HG02852 (cell line): ENCODE results near the gene TARM1.
"Not testable (repeated sequence)": the region's sequence is repeated elsewhere in the genome, so short reads cannot be mapped to it uniquely, and the experiment has no call there.

Experiments used
- ATAC-seq: cut with Tn5 transposase; IDR thresholded peaks from one replicate; pipeline ENCODE4 v1.9.1; 2021; ENCODE audit warnings: mild to moderate bottlenecking, moderate library complexity; ENCODE audit not compliant: unreplicated experiment

TARM1 gene

DNA sequence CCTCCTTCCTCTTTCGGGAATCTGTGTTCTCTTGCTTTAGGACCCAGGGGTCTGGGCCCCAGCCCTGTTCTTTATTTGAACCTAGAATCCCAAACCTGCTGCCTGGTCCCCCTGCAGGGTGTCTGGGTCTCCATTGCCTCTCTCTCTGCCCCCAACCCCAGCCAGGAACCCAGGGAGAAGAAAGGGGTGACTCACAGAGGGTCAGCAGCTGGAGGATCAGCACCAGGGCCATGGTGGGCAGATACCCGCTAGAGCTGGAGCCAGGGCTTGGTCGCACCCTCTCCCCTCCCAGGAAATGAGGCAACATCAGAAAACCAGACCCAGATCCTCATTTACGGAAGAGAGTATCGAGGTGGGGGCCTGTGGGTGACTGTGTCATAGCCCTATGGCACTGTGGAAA lies 19.4 kb upstream of the TARM1 start, which contains the start of gene OSCAR:
OSCAR (minus strand) TSS at position 243 of the 400 bp plus-strand sequence; CDS start at position 232, 11 bp downstream.
- ATAC-seq, result no peak

DNA sequence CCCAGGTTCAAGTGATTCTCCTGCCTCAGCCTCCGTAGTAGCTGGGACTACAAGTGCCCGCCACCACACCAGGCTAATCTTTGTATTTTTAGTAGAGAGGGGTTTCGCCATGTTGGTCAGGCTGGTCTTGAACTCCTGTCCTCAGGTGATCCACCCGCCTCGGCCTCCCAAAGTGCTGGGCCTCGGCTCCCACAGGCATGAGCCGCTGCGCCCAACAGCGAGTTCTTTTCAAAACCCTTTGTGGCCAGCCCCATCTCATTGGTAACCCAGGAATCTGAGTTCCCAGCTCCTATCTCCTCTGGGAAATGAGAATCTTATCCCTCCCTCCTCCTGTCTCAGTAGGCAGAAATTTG lies 18.7 kb upstream of the TARM1 start:
- ATAC-seq, result not testable (repeated sequence)

DNA sequence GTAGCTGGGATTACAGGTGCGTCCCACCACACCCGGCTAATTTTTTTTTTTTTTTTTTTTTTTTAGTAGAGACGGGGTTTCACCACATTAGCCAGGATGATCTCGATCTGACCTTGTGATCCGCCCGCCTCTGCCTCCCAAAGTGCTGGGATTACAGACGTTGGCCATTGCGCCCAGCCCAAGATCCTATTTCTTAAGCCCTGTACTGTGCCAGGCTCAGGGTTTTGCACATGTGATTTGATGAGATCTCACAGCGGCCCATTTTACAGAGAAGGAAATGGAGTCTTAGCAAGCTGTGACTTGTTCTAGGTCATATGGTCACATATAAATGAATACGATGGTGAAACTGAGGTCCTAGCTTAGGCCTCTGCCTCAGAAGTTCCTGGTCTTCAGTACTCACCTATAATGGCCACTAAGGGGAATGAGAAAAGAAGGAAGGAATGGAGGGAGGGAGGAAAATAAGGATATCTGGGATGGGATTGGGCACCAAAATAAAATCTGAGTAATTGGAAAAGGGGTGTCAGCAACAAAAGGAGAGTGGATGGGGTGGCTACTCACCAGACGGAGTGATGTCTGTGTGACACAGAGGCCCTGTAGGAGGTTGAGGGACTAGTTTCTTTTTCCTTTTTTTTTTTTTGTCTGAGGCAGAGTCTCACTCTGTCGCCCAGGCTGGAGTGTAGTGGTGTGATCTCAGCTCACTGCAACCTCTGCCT lies 18.2 kb upstream of the TARM1 start:
- no peak for ATAC-seq

DNA sequence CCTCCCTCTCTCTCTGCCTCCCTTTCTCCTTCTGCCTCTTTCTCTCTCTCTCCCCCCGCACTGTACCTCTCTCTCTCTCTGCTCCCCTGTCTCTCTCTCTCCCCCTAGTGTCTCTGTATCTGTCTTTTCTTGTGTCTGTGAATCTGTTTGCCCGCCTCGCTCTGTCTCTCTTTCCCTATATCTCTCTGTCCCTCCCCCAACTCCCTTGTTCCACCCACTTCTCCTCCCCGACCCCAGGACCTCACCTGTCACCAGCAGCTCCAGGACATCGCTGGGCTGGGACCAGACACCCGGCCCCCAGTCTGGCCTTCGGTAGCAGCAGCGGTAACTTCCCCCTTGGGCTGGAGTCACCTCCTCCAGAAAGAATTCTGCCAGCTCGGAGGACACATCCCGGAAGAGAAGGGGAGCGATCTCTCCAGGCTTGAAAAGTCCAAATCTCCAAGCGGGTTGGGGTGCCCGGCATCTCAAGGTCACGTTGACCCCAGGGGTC lies 15.5 kb upstream of the TARM1 start:
- ATAC-seq, result no peak

DNA sequence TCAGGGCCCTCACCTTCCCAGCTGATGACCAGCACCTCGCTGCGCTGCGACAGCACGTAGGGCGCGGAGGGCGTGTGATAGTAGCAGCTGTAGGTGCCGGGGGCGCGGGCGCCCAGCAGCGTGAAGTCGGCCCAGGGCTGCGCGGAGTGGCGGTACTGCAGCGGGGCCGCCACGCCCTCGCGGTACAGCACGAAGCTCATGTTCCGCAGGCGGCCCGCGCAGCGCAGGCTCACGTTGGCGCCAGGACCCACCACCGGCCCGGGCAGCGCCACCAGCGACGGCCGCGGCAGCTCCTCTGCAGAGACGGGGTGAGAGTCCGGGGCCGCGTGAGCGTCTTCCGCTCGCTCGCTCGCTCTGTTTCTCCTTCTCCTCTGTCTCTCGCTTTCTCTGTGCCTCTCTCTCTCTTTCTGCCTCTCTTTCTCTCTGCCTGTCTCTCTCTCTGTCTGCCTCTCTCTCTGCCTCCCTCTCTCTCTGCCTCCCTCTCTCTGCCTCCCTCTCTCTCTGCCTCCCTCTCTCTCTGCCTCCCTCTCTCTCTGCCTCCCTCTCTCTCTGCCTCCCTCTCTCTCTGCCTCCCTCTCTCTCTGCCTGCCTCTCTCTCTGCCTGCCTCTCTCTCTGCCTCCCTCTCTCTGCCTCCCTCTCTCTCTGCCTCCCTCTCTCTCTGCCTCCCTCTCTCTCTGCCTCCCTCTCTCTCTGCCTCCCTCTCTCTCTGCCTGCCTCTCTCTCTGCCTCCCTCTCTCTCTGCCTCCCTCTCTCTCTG lies 14.9 kb upstream of the TARM1 start:
- not testable (repeated sequence) for ATAC-seq

DNA sequence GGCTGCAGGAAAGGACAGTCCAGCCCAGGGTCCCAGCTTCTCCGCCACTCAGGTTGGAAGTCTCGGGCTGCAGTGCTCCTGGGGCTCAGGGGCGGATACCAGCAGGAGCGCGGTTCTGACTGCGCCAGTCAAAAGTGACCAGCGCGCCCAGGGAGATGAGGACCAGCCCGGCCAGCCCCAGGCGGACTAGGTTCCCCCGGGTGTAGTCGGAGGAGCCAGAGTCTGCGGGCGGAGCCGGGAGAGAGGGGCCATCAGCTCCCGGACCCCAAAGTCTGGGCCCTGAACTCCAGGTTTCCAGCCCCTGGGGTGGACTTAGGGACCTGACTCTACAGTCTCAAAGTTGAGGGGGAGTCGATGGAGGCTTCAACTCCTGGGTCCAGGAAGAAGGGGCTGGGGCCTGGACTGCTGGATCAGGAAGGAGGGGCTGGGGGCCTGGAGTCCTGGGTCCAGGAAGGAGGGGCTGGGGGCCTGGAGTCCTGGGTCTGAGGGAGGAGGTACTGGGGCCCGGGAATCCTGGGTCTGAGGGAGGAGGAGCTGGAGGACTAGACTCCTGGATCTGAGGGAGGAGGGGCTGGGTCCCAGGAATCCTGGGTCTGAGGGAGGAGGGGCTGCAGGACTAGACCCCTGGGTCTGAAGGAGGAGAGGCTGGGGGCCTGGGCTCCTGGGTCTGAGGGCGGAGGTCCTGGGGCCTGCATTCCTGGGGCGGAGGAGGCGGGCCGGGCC lies 14.1 kb upstream of the TARM1 start:
- no peak for ATAC-seq

DNA sequence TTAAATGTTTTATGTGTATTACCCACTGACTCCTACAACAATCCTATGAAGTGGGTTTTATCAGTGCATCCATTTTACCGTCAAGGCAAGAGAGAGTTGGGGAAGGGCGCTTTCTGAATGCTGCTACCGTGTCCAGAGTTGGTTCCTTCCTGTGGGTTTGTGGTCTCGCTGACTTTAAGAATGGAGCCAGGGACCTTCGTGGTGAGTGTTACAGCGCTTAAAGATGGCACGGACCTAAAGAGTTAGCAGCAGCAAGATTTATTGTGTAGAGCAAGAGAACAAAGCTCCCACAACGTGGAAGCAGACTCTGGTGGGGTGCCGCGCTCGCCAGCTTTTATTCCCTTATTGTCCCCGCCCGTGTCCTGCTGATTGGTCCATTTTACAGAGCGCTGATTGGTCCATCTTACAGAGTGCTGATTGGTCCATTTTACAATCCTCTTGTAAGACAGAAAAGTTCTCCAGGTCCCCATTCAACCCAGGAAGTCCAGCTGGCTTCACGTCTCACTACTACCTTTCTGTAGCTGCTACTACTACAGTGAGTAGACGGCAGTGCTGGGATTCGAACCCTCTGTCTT lies 13.3 kb upstream of the TARM1 start:
- no peak for ATAC-seq

DNA sequence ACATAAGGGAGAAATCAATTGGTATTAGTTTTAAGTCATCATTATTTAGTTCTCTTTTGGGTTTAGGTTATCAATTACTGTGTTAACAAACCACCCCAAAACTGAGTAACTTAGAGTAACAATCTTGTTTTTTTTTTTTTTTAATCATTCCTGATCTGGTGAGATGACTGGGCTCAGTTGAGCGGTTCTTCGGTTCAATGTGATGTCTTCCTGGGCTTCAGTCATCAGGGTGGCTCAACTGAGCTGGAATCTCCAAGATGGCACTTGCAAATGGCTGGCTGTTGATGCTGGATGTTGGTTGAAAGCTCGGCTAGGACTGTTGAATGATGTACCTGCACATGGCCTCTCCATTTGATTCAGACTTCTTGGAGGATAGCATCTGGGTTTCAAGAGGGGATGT lies 3.2 kb upstream of the TARM1 start:
- ATAC-seq, result no peak

DNA sequence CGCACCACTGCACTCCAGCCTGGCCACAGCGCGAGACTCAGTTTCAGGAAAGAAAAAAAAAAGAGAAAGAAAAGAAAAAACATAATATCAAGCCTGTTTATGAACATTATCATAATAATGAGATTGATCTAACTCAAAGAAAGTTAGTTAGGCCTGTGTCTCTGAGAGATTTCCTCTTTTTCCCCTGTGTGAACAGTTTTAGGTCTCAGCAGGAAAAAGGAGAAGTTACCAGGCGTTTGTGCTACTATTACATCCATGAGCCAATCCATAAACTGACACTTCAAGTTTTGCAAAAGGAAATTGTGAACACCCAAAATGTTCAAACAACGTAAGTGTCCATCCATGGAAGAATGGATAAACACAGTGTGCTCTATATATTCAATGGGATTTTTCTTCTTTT lies 3.8 kb downstream of the TARM1 start:
- ATAC-seq, result no peak

DNA sequence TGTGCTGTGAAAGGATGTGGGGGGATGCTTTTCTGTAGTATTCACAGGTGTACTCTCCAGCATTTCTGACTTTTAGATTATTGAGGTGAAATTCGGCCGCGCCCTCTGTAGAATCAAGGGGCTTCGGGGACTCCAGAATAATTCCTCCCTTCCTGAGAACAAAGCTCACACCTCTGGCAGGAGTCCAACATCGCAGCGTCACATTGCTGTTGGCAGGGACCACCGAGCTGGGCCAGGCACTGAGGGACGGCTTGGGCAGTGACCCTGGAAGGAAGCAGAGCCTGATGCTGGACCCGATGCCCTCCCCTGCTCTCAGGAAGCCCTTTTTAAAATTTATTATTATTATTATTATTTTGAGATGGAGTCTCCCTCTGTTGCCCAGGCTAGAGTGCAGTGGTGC lies 6.3 kb downstream of the TARM1 start:
- no peak for ATAC-seq

DNA sequence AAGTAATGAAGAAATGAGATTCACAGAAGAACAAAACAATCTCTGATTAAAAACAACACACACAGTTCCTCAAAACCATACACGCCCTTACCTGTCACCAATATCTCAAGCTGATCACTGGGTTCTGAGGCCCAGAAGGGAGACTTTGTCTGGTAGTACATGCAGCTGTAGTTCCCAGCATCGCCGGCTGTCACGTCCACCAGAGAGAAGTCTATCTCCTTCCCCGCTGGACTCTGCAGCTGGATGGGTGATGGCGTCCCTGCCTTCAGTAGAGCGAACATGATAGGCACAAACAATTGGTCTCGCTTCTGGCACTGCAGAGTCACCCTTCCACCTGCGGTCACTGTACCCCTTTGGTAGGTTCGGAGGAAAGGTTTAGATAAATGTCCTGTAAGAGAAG lies 7.3 kb downstream of the TARM1 start:
- ATAC-seq, result no peak

DNA sequence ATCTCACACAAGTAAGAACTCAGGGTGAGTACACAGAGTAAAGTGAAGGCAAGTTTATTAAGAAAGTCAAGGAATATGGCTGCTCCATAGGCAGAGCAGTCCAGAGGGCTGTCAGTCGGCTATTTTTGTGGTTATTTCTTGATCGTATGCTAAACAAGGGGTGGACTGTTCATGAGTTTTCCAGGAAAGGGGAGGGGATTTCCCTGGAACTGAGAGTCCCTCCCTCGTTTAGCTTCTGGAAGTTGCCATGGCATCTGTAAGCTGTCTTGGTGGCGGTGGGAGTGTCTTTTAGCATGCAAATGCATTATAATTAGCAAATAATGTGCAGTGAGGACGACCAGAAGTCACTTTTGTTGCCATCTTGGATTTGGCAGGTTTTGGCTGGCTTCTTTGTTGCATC lies 11.7 kb downstream of the TARM1 start:
- ATAC-seq, result no peak

DNA sequence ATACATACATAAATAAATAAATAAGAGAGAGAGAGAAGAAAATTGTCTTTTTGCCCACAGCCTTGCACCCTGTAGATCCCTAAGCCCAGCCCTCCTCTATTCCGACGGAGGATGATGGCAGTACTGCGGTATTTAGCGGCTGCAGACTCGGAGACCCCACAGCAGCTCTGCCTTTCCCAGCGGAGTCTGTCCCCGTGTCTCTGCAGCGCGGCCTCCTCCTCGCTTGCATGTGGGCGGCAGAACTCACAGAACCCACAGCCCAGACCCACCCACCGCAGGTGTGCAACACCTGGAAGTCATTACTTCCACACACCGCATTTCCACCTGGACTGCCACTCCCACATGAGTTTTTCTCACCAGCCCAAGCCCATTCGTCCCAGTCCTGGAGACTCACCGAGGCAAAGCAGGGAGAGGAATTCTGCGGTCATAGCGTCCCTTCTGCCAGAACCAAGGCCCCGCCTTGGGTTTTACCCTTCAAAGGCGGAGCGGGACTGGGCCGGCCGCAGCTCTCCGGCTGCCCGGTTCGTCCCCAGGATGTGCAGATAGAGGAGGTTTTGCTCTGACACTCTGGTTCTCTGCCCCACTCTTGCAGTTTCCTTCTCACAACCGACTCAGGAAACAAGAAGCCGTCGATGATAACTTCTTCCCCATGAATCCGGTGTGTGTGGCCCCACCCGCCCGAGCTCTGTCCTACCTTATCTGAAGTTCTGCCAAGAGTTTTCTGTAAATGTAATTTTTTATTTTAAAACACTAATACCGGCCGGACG lies 17.6 kb downstream of the TARM1 start, which contains the start of gene VSTM1:
VSTM1 (minus strand) TSS at position 548 of the 767 bp plus-strand sequence; CDS start at position 428, 120 bp downstream.
- no peak for ATAC-seq

DNA sequence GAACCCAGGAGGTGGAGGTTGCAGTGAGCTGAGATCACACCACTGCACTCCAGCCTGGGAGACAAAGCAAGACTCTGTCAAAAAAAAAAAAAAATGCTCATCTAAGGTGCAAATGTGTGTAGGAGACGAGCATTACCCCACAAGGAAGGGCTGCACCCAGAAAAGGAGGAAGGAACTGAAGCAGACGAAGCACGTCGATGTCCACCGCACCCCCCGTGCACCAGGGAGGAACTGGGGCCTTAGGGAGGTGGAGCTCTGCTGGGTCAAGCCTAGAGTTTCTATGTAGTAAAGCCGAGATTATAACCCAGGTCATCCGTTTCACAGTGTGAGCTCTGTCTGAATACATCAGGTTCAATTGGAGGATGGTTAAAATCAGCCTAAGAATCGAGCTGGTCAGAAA lies 18.5 kb downstream of the TARM1 start:
- ATAC-seq, result no peak

DNA sequence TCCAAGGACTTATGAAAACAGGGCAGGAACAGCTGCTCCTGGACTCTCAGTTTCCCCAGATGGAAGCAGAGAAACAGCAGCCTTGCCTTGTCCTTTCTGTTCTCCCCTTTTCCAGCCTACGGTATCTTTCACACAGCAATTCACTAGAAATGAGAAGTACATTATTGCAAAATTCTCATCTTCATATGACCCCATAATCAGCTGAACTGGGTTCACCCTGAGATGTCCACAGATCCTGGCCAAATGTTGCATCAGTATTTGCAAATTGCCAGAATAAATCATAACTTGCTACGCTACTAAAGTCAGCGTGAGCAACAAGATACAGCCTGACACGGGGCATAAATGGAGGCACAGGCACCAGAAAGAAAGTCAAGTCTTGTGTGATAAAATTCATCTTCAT lies 33.5 kb downstream of the TARM1 start:
- ATAC-seq, result no peak

DNA sequence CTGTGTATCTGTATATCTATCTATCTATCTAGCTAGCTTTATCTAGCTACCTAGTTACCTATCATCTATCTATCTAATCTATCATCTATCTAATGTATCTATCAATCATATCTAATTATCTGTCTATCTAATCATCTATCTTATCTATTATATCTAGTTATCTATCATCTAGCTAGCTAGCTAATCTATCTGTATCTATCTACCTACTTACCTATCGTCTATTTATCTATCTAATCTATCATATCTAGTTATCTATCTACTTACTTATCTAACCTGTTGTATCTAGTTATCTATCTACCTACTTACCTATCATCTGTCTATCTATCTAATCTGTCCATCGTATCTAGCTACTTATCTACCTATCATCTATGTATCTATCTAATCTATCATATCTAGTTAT lies 35.4 kb downstream of the TARM1 start:
- ATAC-seq, result no peak

DNA sequence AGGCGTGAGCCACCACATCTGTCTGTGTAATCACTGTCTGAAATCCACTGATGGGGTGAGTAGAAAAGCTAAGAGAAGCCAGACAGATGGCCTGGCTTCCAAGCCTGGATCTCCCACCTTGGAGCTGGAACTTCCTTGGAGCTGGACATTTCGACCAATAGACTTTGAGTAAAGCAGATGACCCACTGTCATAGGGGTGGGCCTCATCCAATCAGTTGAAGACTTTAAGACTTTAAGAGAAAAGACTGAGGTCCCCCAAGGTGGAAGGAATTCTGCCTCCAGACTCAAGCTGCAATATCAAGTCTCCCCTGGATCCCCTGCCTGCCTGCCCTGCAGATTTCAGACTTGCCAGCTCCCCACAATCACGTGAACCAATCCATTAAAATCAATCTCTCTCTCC lies 38.2 kb downstream of the TARM1 start:
- ATAC-seq, result no peak

DNA sequence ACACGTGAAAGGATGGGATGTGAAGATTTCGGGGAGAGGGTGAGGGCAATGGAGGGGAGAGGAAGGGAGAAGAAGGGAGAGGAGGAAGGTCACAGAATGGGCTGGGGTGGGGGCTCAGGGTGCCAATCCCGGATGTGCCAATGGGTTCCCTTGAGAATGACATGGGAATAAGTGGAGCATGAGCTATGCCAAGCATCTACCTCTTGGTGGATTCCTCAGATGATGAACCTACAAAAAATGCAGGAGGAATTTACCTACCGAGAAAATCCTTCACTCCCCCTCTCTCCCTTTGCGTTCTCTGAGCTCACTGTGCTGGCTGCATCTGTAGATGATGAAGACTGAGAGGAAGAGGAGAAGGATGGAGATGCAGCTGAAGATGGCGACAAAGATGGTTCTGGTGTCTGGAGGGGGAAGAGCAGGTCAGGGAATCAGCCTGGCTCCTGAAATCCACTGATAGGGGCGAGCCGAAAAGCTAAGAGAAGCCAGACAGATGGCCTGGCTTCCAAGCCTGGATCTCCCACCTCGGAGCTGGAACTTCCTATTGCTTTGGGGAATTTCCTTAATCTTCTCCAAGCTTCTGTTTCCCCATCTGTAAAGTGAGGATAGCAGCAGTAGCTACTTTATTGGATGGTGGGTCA lies 39.1 kb downstream of the TARM1 start:
- ATAC-seq, result no peak

DNA sequence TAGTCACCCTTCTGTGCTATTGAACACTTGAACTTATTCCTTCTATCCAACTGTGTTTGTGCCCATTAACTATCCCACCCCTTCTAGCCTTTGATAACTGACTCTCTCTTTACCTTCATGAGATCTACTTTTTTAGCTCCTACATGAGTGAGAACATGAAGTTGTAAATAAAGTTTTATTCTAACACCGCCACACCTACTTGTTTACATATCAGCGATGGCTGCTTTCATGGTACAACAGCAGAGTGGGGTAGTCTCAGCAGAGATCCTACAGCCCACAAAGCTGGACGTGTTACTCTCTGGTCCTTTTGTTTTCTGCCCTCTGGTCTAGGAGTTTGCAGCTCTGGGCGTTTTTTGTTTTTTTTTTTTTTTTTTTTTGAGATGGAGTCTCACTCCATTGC lies 41.2 kb downstream of the TARM1 start:
- no peak for ATAC-seq

DNA sequence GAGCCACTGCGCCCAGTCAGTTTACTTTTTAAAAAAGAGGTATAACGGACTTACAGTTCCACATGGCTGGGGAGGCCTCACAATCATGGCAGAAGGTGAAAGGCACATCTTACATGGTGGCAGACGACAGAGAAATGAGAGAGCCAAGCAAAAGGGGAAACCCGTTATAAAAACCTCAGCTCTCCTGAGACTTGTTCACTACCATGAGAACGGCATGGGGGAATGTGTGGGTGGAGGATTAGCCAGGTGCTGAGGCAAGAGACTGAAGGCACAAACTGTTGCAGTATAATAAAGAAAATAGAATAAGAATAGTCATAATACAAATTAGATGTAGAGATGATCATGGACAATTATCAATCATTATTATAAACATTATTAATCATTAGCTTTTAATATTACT lies 44.6 kb downstream of the TARM1 start:
- not testable (repeated sequence) for ATAC-seq
